ENCODE data around the gene ATP13A4.
"Not testable (repeated sequence)": the region's sequence is repeated elsewhere in the genome, so short reads cannot be mapped to it uniquely, and the experiment has no call there.

Gene ATP13A4

GRCh38 chr3:193545304-193545703 is 9.4 kb downstream of the ATP13A4 start:
- H3K9me3 ChIP-seq (ENCODE audit: control insufficient read depth, insufficient read depth, low read length), result no peaks in the 10 kb centered on the region
- H3K4me3 ChIP-seq (ENCODE audit: low read length), result no peak overlapping the region
- no peak overlapping the region for H3K4me2 ChIP-seq (ENCODE audit: low read length)
- H3K27me3 ChIP-seq (ENCODE audit: control insufficient read depth, low read length), result no peaks in the 10 kb centered on the region
- H3F3A ChIP-seq (ENCODE audit: control insufficient read depth, insufficient read depth), result no peaks in the 10 kb centered on the region
- no peaks in the 10 kb centered on the region for H3K36me3 ChIP-seq (ENCODE audit: control insufficient read depth, low read length)
- TF ChIP-seq CTCF (IDR thresholded peaks at IDR 0.05; ENCODE audit: low read depth, low read length, poor library complexity, severe bottlenecking) (no peak), EZH2phosphoT487 (IDR thresholded peaks at IDR 0.05; ENCODE audit: borderline replicate concordance, low read length) (no peak)
- H3K27ac ChIP-seq (ENCODE audit: low read depth, low read length), result no peak overlapping the region
- H3K4me1 ChIP-seq (ENCODE audit: control insufficient read depth, low read length), result no peaks in the 10 kb centered on the region
- no peaks in the 10 kb centered on the region for H4K20me1 ChIP-seq (ENCODE audit: control insufficient read depth, insufficient read depth, low read depth, low read length)
- H3K9me2 ChIP-seq (replicated peaks; ENCODE audit: control insufficient read depth, low read length), result no peaks in the 10 kb centered on the region
- H3K79me2 ChIP-seq (ENCODE audit: control insufficient read depth, low read length), result no peaks in the 10 kb centered on the region

GRCh38 chr3:193544289-193544688 is 10.4 kb downstream of the ATP13A4 start:
- no peak overlapping the region for H3K4me3 ChIP-seq (ENCODE audit: low read length)
- no peaks in the 10 kb centered on the region for H4K20me1 ChIP-seq (ENCODE audit: control insufficient read depth, insufficient read depth, low read depth, low read length)
- no peaks in the 10 kb centered on the region for H3K4me1 ChIP-seq (ENCODE audit: control insufficient read depth, low read length)
- H3K36me3 ChIP-seq (ENCODE audit: control insufficient read depth, low read length), result no peaks in the 10 kb centered on the region
- H3K9me2 ChIP-seq (replicated peaks; ENCODE audit: control insufficient read depth, low read length), result no peaks in the 10 kb centered on the region
- TF ChIP-seq EZH2phosphoT487 (IDR thresholded peaks at IDR 0.05; ENCODE audit: borderline replicate concordance, low read length) (no peak), CTCF (IDR thresholded peaks at IDR 0.05; ENCODE audit: low read depth, low read length, poor library complexity, severe bottlenecking) (no peak)
- H3F3A ChIP-seq (ENCODE audit: control insufficient read depth, insufficient read depth), result no peaks in the 10 kb centered on the region
- H3K27ac ChIP-seq (ENCODE audit: low read depth, low read length), result no peak overlapping the region
- H3K4me2 ChIP-seq (ENCODE audit: low read length), result no peak overlapping the region
- H3K27me3 ChIP-seq (ENCODE audit: control insufficient read depth, low read length), result no peaks in the 10 kb centered on the region
- H3K9me3 ChIP-seq (ENCODE audit: control insufficient read depth, insufficient read depth, low read length), result no peaks in the 10 kb centered on the region
- no peaks in the 10 kb centered on the region for H3K79me2 ChIP-seq (ENCODE audit: control insufficient read depth, low read length)

- Histone ChIP-seq H3K27ac (ENCODE audit: low read depth, low read length) (no peak overlapping the region), H3K4me3 (ENCODE audit: low read length) (no peak overlapping the region), H3F3A (ENCODE audit: control insufficient read depth, insufficient read depth) (no peaks in the 10 kb centered on the region), H3K9me2 (replicated peaks; ENCODE audit: control insufficient read depth, low read length) (no peaks in the 10 kb centered on the region), H3K79me2 (ENCODE audit: control insufficient read depth, low read length) (no peaks in the 10 kb centered on the region), H3K9me3 (ENCODE audit: control insufficient read depth, insufficient read depth, low read length) (no peaks in the 10 kb centered on the region), H3K27me3 (ENCODE audit: control insufficient read depth, low read length) (no peaks in the 10 kb centered on the region), H3K4me1 (ENCODE audit: control insufficient read depth, low read length) (no peaks in the 10 kb centered on the region), H3K4me2 (ENCODE audit: low read length) (no peak overlapping the region), H4K20me1 (ENCODE audit: control insufficient read depth, insufficient read depth, low read depth, low read length) (no peaks in the 10 kb centered on the region), H3K36me3 (ENCODE audit: control insufficient read depth, low read length) (no peaks in the 10 kb centered on the region)
- no peak for TF ChIP-seq EZH2phosphoT487 (IDR thresholded peaks at IDR 0.05; ENCODE audit: borderline replicate concordance, low read length)
- no peak for TF ChIP-seq CTCF (IDR thresholded peaks at IDR 0.05; ENCODE audit: low read depth, low read length, poor library complexity, severe bottlenecking)
Measured at GRCh38 chr3:193530231-193531165, 24.2 kb downstream of the ATP13A4 start.

- H3K27me3 ChIP-seq (ENCODE audit: control insufficient read depth, low read length); H3K27ac ChIP-seq (ENCODE audit: low read depth, low read length): not testable (repeated sequence)
Measured at GRCh38 chr3:193526085-193526484, 28.6 kb downstream of the ATP13A4 start.

More at GRCh38 chr3:193526085-193526484, 28.6 kb downstream of the ATP13A4 start:
- H3K36me3 ChIP-seq (ENCODE audit: control insufficient read depth, low read length); H3K9me2 ChIP-seq (replicated peaks; ENCODE audit: control insufficient read depth, low read length); H3K79me2 ChIP-seq (ENCODE audit: control insufficient read depth, low read length); H3F3A ChIP-seq (ENCODE audit: control insufficient read depth, insufficient read depth); H4K20me1 ChIP-seq (ENCODE audit: control insufficient read depth, insufficient read depth, low read depth, low read length); H3K4me2 ChIP-seq (ENCODE audit: low read length); H3K9me3 ChIP-seq (ENCODE audit: control insufficient read depth, insufficient read depth, low read length); H3K4me1 ChIP-seq (ENCODE audit: control insufficient read depth, low read length); H3K4me3 ChIP-seq (ENCODE audit: low read length): not testable (repeated sequence)
